HG03097 (cell line): Measurements from ENCODE around the gene GALM.
"Not testable (repeated sequence)": the region's sequence is repeated elsewhere in the genome, so short reads cannot be mapped to it uniquely, and the experiment has no call there.

Experiments
- ATAC-seq: cut with Tn5 transposase; IDR thresholded peaks from one replicate; pipeline ENCODE4 v1.9.1; 2021; ENCODE audit not compliant: unreplicated experiment, low FRiP score

GALM gene

GRCh38 chr2:38708900-38709566, 43.1 kb downstream of the GALM start:
- ATAC-seq: no peak

DNA sequence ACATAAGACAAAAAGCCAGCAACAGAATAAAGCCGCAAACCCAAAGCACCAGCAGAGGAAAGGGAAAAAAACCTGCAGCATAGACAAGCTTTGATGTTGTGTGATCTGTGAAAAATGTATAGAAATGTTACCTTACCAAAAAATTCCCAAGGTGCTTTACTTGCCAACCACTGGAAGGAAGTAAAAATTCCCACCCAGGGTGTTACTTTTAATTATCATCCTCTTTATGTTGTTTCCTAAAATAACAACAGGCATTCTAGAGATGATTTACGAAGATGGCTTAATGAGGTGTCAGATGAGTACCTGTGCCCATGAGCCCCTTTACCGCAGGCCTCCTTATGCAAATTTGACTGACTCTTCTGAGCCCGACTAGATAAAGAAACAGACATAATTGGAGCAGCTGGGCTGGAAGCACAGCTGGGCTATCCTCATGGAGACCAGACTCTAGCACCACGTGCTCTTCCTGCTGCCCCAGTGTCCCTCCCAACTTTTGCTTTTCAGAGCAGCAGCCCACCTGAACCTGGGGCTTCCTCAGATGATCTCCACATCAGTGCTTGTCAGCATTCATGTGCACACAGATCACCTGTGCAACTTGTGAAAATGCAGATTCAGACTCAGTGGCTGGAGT, 43.8 kb downstream of the GALM start:
- ATAC-seq: no peak

DNA sequence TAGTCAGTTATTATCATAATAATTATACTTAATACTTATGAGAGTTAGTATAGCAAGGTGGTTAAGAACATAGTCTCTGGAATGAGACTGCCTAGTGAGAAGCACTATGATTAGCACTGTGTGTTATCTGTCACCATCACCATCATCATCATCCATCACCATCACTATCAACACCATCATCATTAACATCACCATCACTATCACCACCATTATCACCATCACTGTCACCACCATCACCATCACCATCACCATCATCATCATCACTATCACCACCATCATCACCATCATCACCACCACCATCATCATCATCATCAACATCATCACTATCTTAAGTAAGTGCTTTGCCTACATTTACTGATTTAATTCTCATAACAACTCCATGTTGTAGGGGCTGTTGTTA, 45.6 kb downstream of the GALM start:
- ATAC-seq: no peak

GRCh38 chr2:38712413-38712812, 46.5 kb downstream of the GALM start:
- ATAC-seq: no peak

DNA sequence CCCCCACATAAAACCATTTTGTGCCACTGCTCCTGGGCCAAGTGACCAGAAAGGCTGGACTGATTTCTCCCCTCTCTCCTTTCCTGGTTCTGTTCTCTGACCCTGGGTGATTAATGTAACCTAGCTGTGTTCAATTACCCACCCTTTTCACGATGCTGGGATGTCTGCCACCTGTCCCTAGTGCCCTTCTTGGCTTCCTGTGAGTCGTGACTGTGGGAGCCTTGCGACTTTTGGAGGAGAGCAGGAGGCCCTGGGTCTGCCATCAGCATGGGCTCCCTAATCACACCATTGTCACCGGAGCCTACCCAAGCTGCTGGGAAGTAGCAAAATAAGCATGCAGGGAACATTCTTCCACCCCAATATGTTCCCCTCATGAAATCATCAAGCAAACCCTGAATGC, 47.0 kb downstream of the GALM start:
- ATAC-seq: no peak

DNA sequence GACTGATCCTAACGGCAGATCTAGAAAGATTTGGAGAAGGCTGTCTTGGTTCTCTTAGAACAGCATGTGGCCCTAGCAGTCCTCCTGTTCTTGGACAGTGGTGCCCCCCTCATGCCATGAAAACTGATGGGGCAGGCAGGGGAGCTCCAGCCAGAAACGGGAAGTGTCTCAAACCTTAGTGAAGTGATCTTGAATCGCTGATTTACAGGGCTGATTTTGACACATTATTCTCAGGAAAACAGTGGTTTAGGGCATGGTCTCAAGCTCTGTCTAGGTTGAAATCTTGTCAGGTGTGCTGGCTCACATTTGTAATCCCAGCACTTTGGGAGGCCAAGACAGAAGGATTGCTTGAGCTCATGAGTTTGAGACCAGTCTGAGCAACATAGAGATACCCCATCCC, 47.4 kb downstream of the GALM start:
- ATAC-seq: no peak

GRCh38 chr2:38714941-38715340, 49.0 kb downstream of the GALM start:
- ATAC-seq: not testable (repeated sequence)

- no peak for ATAC-seq
Observed at GRCh38 chr2:38716185-38716584, 50.3 kb downstream of the GALM start.

- ATAC-seq: no peak
Observed at GRCh38 chr2:38718601-38719000, 52.7 kb downstream of the GALM start.

DNA sequence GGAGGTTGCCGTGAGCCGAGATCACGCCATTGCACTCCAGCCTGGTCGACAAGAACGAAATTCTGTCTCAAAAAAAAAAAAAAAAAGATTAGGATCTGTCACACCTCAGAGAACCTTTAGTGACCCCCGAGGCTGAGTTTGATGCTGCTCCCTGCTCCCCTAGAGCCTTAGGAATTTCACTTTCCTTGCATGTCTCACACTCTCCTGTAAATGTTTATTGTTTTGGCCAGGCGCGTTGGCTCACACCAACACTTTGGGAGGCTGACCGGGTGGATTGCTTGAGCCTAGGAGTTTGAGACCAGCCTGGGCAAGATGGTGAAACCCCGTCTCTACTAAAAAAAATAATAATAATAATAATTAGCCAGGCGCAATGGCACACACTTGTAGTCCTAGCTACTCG, 53.8 kb downstream of the GALM start:
- ATAC-seq: no peak

DNA sequence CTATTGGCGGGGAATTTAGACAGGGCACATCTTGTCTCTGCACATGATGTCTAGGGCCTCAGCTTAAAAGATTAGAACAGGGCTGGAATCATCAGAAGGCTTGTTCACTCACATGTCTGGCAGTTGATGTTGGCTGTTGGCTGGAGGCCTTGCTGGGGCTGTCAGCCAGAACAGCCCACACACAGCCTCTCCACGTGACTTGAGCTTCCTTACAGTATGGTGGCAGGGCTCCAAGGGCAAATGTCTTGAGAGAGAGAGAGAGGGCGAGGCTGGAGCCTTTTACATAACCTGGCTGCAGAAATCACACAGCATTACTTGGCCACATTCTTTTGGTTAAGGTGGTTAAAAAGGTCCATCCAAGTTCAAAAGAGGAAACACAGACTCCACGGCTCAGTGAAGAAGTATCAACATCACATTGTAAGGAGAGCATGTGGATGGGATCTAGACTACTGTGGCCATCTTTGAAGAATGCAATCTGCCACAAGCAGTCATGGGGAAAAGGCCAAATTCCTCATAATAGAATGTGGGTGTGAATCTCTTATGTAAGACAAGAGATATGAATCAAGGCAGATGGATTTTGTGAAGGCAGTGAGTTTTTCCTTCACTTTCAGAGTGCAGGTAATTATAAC, 54.8 kb downstream of the GALM start:
- no peak for ATAC-seq

- no peak for ATAC-seq
Observed at GRCh38 chr2:38722271-38723061, 56.6 kb downstream of the GALM start.

GRCh38 chr2:38723173-38723572, 57.3 kb downstream of the GALM start:
- ATAC-seq: no peak

DNA sequence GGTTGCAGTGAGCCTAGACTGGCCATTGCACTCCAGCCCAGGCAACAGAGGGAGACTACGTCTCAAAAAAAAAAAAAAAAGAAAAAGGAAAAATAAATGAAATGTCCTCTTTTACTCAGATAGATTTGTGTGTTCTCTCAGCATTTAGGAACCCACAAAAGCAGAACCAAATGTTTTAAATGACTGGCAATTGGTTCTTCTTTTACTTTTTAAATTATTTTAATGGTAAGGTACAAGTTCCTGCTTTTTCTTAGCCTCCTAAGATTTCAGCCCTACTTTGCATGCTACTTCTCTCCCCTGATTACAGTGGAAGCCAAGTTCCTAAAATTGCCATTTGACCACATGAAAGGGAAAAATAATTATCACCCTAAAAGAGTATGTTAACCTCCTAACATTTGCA, 61.7 kb downstream of the GALM start:
- no peak for ATAC-seq

GRCh38 chr2:38728694-38729093, 62.8 kb downstream of the GALM start:
- no peak for ATAC-seq

- no peak for ATAC-seq
Observed at GRCh38 chr2:38731090-38731489, 65.2 kb downstream of the GALM start.

DNA sequence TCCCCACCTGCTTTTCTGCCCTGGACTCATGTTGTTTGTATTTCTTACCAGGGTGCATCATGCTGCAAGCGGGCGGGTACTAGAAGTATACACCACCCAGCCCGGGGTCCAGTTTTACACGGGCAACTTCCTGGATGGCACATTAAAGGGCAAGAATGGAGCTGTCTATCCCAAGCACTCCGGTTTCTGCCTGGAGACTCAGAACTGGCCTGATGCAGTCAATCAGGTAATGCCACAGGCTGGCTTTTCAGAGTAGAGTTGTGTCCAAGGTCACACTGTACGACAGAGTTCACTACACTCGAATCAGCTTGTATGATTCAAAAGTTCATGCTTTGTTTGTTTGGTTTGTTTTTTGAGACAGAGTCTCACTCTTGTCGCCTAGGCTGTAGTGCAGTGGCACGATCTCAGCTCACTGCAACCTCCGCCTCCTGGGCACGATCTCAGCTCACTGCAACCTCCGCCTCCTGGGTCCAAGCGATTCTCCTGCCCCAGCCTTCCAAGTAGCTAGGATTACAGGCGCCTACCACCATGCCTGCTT, 65.8 kb downstream of the GALM start:
- ATAC-seq: no peak

DNA sequence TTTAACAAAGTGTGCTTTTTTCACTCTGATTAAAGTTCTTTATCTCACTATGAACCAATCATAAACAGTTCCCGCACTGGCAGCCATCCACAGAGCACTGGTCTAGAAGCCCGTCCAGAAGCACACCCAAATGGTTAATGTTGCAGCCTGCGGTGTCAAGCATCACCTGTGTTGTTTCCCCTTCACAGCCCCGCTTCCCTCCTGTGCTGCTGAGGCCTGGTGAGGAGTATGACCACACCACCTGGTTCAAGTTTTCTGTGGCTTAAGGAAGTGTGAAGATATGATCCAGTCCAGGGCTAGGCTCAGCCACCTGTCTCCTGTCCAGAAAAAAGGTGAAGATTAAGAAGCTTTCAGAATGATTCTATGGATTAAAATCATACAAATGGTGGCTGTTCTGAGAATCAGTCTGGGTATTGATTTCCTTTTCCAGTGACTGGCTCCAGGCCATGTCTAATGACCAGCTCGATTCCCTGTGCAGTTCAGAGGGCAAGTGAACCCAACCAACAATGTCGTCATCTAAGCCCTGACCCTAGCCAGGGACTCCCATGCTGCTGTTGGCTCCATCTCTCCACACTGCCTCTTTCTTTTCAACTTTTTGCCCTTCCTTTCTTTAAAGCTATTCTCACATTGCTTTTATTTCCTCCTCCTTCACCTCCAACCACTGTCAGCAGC, 67.5 kb downstream of the GALM start:
- no peak for ATAC-seq

GRCh38 chr2:38734299-38735058, 68.6 kb downstream of the GALM start:
- ATAC-seq: no peak

- ATAC-seq: no peak
Observed at GRCh38 chr2:38735999-38736320, 70.0 kb downstream of the GALM start.
